ENCODE results near the gene GNPTG. TPM values are rescaled to one million over a fixed set of nuclear protein-coding genes. Genes with fewer than 3 reads are reported as not detected.

Gene GNPTG
- total and polyA plus RNA-seq, 2 of the 8 experiments (the other 6 are each of a cell fraction or from before 2014, with no cell fraction given), result 26.2 to 51.2 TPM

- TF ChIP-seq CHD7 (IDR thresholded peaks at IDR 0.05; ENCODE audit: insufficient replicate concordance, low read length) (no peak), POLR2AphosphoS5 (IDR thresholded peaks at IDR 0.05; ENCODE audit: low read depth, low read length) (peak; percentile 71; the same call in 1 of the 2 replicates)
Observed at GRCh38 chr16:1317479-1318267, 34.1 kb upstream of the GNPTG start (continued).
